ENCODE measurements around the gene ZKSCAN4.

The ZKSCAN4 gene

GRCh38 chr6:28252009-28252975 is at the start of gene ZKSCAN4:
Gene ZKSCAN4 (minus strand): TSS chr6:28252269. CDS start chr6:28251980, 289 bp downstream.
- peak; percentile 88 for DNase-seq (ENCODE audit: low spot score)

GRCh38 chr6:28296520-28297060 is 44.5 kb upstream of the ZKSCAN4 start:
- no peak for DNase-seq (ENCODE audit: low spot score)

- DNase-seq (ENCODE audit: low spot score) = no peak
Observed at GRCh38 chr6:28295326-28295725, 43.3 kb upstream of the ZKSCAN4 start.

GRCh38 chr6:28291573-28291972 is 39.5 kb upstream of the ZKSCAN4 start:
- DNase-seq (ENCODE audit: low spot score) = no peak

GRCh38 chr6:28282926-28283325 is 30.9 kb upstream of the ZKSCAN4 start:
- peak; percentile 5 for DNase-seq (ENCODE audit: low spot score)

- peak; percentile 75 for DNase-seq (ENCODE audit: low spot score)
Observed at GRCh38 chr6:28281288-28282064, 29.4 kb upstream of the ZKSCAN4 start, which contains the start of gene PGBD1. Gene PGBD1 (plus strand): TSS chr6:28281572. CDS start chr6:28283814, 2,242 bp downstream.

GRCh38 chr6:28280595-28281287 is 28.7 kb upstream of the ZKSCAN4 start:
- DNase-seq (ENCODE audit: low spot score) = no peak

- DNase-seq (ENCODE audit: low spot score) = no peak
Observed at GRCh38 chr6:28277746-28278145, 25.7 kb upstream of the ZKSCAN4 start.

- no peak for DNase-seq (ENCODE audit: low spot score)
Observed at GRCh38 chr6:28274888-28275287, 22.8 kb upstream of the ZKSCAN4 start.

GRCh38 chr6:28269492-28269891 is 17.4 kb upstream of the ZKSCAN4 start:
- DNase-seq (ENCODE audit: low spot score) = peak; percentile 94

- no peak for DNase-seq (ENCODE audit: low spot score)
Observed at GRCh38 chr6:28267695-28268059, 15.6 kb upstream of the ZKSCAN4 start.

- peak; percentile 88 for DNase-seq (ENCODE audit: low spot score)
Observed at GRCh38 chr6:28266962-28267694, 15.1 kb upstream of the ZKSCAN4 start, which contains the start of gene ZSCAN26. Gene ZSCAN26 (plus strand): TSS chr6:28267143. CDS start chr6:28271920, 4,777 bp downstream.

GRCh38 chr6:28266563-28266961 is 14.5 kb upstream of the ZKSCAN4 start:
- no peak for DNase-seq (ENCODE audit: low spot score)

GRCh38 chr6:28264834-28265401 is 12.8 kb upstream of the ZKSCAN4 start:
- no peak for DNase-seq (ENCODE audit: low spot score)

- DNase-seq (ENCODE audit: low spot score) = no peak
Observed at GRCh38 chr6:28263922-28264321, 11.9 kb upstream of the ZKSCAN4 start.

GRCh38 chr6:28258877-28259777 is 7.1 kb upstream of the ZKSCAN4 start, which contains the start of gene NKAPL:
Gene NKAPL (plus strand): TSS chr6:28259297. CDS start chr6:28259372, 75 bp downstream.
- peak; percentile 20 for DNase-seq (ENCODE audit: low spot score)

GRCh38 chr6:28257042-28257441 is 5.0 kb upstream of the ZKSCAN4 start:
- DNase-seq (ENCODE audit: low spot score) = no peak

- peak; percentile 9 for DNase-seq (ENCODE audit: low spot score)
Observed at GRCh38 chr6:28254121-28254519, 2.1 kb upstream of the ZKSCAN4 start.

GRCh38 chr6:28251661-28252008 is 434 bp downstream of the ZKSCAN4 start:
- DNase-seq (ENCODE audit: low spot score) = no peak

- no peak for DNase-seq (ENCODE audit: low spot score)
Observed at GRCh38 chr6:28250747-28251146, 1.3 kb downstream of the ZKSCAN4 start.

Measured in kidney tubule cell (primary cell).